ENCODE results near the gene LAMTOR1.

Gene LAMTOR1

GRCh38 chr11:72098741-72099140 is 4.4 kb downstream of the LAMTOR1 start:
- Histone ChIP-seq H3K9ac (ENCODE audit: low read length) (no peak overlapping the region), H3K9me2 (replicated peaks; ENCODE audit: insufficient read depth, low read length) (no peaks in the 10 kb centered on the region), H3K4me3 (ENCODE audit: insufficient read depth, low read length, poor library complexity, severe bottlenecking) (no peak overlapping the region), H3F3A (ENCODE audit: insufficient read depth) (no peaks in the 10 kb centered on the region), H3K9me3 (ENCODE audit: insufficient read depth, low read length) (no peaks in the 10 kb centered on the region), H2AFZ (ENCODE audit: low read depth, low read length, severe bottlenecking) (no peak overlapping the region), H3K27me3 (ENCODE audit: low read length) (no peaks in the 10 kb centered on the region), H3K4me2 (ENCODE audit: low read depth, low read length, poor library complexity, severe bottlenecking) (no peak overlapping the region), H3K36me3 (ENCODE audit: low read length) (no peaks in the 10 kb centered on the region), H3K27ac (ENCODE audit: low read depth, low read length) (no peak overlapping the region), H4K20me1 (ENCODE audit: low read depth, low read length) (no peaks in the 10 kb centered on the region), H3K79me2 (ENCODE audit: insufficient read depth, low read length) (peaks cover 38% of the 10 kb centered on the region)
- TF ChIP-seq EZH2phosphoT487 (conservative IDR thresholded peaks at IDR 0.05; ENCODE audit: low read length), result no peak
- no peak for TF ChIP-seq CTCF (IDR thresholded peaks at IDR 0.05; ENCODE audit: insufficient read depth, low read length, poor library complexity, severe bottlenecking)

- no peaks in the 10 kb centered on the region for H3K9me3 ChIP-seq (ENCODE audit: insufficient read depth, low read length)
- H3F3A ChIP-seq (ENCODE audit: insufficient read depth), result peaks cover 5% of the 10 kb centered on the region; the same call in 1 of the 2 replicates
- no peak overlapping the region for H3K4me2 ChIP-seq (ENCODE audit: low read depth, low read length, poor library complexity, severe bottlenecking)
- no peaks in the 10 kb centered on the region for H3K36me3 ChIP-seq (ENCODE audit: low read length)
- H3K9ac ChIP-seq (ENCODE audit: low read length), result no peak overlapping the region
- H2AFZ ChIP-seq (ENCODE audit: low read depth, low read length, severe bottlenecking), result no peak overlapping the region
- no peaks in the 10 kb centered on the region for H3K9me2 ChIP-seq (replicated peaks; ENCODE audit: insufficient read depth, low read length)
- no peaks in the 10 kb centered on the region for H4K20me1 ChIP-seq (ENCODE audit: low read depth, low read length)
- TF ChIP-seq CTCF (IDR thresholded peaks at IDR 0.05; ENCODE audit: insufficient read depth, low read length, poor library complexity, severe bottlenecking) (peak; percentile 91), EZH2phosphoT487 (conservative IDR thresholded peaks at IDR 0.05; ENCODE audit: low read length) (no peak)
- H3K79me2 ChIP-seq (ENCODE audit: insufficient read depth, low read length), result no peaks in the 10 kb centered on the region
- H3K27me3 ChIP-seq (ENCODE audit: low read length), result no peaks in the 10 kb centered on the region
- H3K4me3 ChIP-seq (ENCODE audit: insufficient read depth, low read length, poor library complexity, severe bottlenecking), result no peak overlapping the region
- H3K27ac ChIP-seq (ENCODE audit: low read depth, low read length), result no peak overlapping the region
Observed at GRCh38 chr11:72091292-72091691, 11.8 kb downstream of the LAMTOR1 start.

- H3K27ac ChIP-seq (ENCODE audit: low read depth, low read length), result no peak overlapping the region
- H3K36me3 ChIP-seq (ENCODE audit: low read length), result no peaks in the 10 kb centered on the region
- no peaks in the 10 kb centered on the region for H4K20me1 ChIP-seq (ENCODE audit: low read depth, low read length)
- H3K9me3 ChIP-seq (ENCODE audit: insufficient read depth, low read length), result no peaks in the 10 kb centered on the region
- H3K79me2 ChIP-seq (ENCODE audit: insufficient read depth, low read length), result no peaks in the 10 kb centered on the region
- H3K4me3 ChIP-seq (ENCODE audit: insufficient read depth, low read length, poor library complexity, severe bottlenecking), result no peak overlapping the region
- H3K27me3 ChIP-seq (ENCODE audit: low read length), result no peaks in the 10 kb centered on the region
- H3K9ac ChIP-seq (ENCODE audit: low read length), result no peak overlapping the region
- peaks cover 5% of the 10 kb centered on the region; the same call in 1 of the 2 replicates for H3F3A ChIP-seq (ENCODE audit: insufficient read depth)
- H3K9me2 ChIP-seq (replicated peaks; ENCODE audit: insufficient read depth, low read length), result no peaks in the 10 kb centered on the region
- TF ChIP-seq EZH2phosphoT487 (conservative IDR thresholded peaks at IDR 0.05; ENCODE audit: low read length), result no peak
- TF ChIP-seq CTCF (IDR thresholded peaks at IDR 0.05; ENCODE audit: insufficient read depth, low read length, poor library complexity, severe bottlenecking), result no peak
- no peak overlapping the region for H2AFZ ChIP-seq (ENCODE audit: low read depth, low read length, severe bottlenecking)
- H3K4me2 ChIP-seq (ENCODE audit: low read depth, low read length, poor library complexity, severe bottlenecking), result no peak overlapping the region
Observed at GRCh38 chr11:72088076-72088808, 14.9 kb downstream of the LAMTOR1 start.

Measured in SU-DHL-6 (cell line).